Endodermal cell (in vitro differentiated cells): ENCODE results near the gene CCDC106. TPM values are rescaled to one million over a fixed set of nuclear protein-coding genes. Genes with fewer than 3 reads are reported as not detected.
A peak's percentile ranks its signal among the peaks of the same experiment; 100 is the strongest.

Experiments used
- DNase-seq: peaks from one replicate; pipeline ENCODE4 v3.0.0-alpha.2; 2017
- H3K27ac ChIP-seq: 2 replicates; pipeline ENCODE4 v1.5.1; 2013; ENCODE audit warnings: mild to moderate bottlenecking, low read depth, low read length, moderate library complexity
- H3K27me3 ChIP-seq: 2 replicates; pipeline ENCODE4 v1.6.1; 2013; ENCODE audit warnings: mild to moderate bottlenecking, low read length, moderate library complexity; ENCODE audit not compliant: insufficient read depth, control insufficient read depth, poor library complexity, severe bottlenecking
- H3K36me3 ChIP-seq: 2 replicates; pipeline ENCODE4 v1.7.0; 2013; ENCODE audit warnings: mild to moderate bottlenecking, low read length, moderate library complexity; ENCODE audit not compliant: control insufficient read depth, insufficient read depth
- H3K4me1 ChIP-seq: one replicate; pipeline ENCODE4 v1.7.0; 2013; ENCODE audit warnings: low read length; ENCODE audit not compliant: control insufficient read depth, insufficient read depth
- H3K4me3 ChIP-seq: 2 replicates; pipeline ENCODE4 v1.5.1; 2013; ENCODE audit warnings: mild to moderate bottlenecking, low read length, moderate library complexity
- H3K9ac ChIP-seq: 2 replicates; pipeline ENCODE4 v1.6.1; 2013; ENCODE audit warnings: mild to moderate bottlenecking, low read length, moderate library complexity; ENCODE audit not compliant: poor library complexity, severe bottlenecking; ENCODE audit errors: extremely low read depth
- H3K9me3 ChIP-seq: 2 replicates; pipeline ENCODE4 v1.6.1; 2013; ENCODE audit warnings: mild to moderate bottlenecking, low read length, moderate library complexity; ENCODE audit not compliant: control insufficient read depth
- H3K27ac Mint-ChIP-seq: 2 replicates; pipeline ENCODE4 v1.8.0; 2020; ENCODE audit warnings: mixed read lengths
- H3K27me3 Mint-ChIP-seq: 2 replicates; pipeline ENCODE4 v1.8.0; 2021; ENCODE audit warnings: mild to moderate bottlenecking, mixed read lengths; ENCODE audit not compliant: insufficient read depth
- H3K36me3 Mint-ChIP-seq: 2 replicates; pipeline ENCODE4 v1.8.0; 2020; ENCODE audit warnings: low read depth, mixed read lengths
- H3K4me1 Mint-ChIP-seq: 2 replicates; pipeline ENCODE4 v1.8.0; 2020; ENCODE audit warnings: mixed read lengths
- H3K4me3 Mint-ChIP-seq: 2 replicates; pipeline ENCODE4 v1.8.0; 2020; ENCODE audit warnings: mild to moderate bottlenecking, moderate library complexity, mixed read lengths
- H3K9me3 Mint-ChIP-seq: 2 replicates; pipeline ENCODE4 v1.8.0; 2020; ENCODE audit warnings: mild to moderate bottlenecking, mixed read lengths
- WGBS, 2 experiments: methylation state at CpG; one replicate each; pipeline versions ENCODE4 v1.1.5 to v1.1.7; 2013; ENCODE audit warnings: missing lambda C conversion rate in 2 of 2, mixed read lengths in 1 of 2; ENCODE audit not compliant: insufficient coverage in 1 of 2, insufficient read length in 1 of 2; 5-methylcytosine and 5-hydroxymethylcytosine counted together
- total RNA-seq, 2 donors: library from RNA; stranded (reverse); fragmentation: NEBNext Ultra II Directional in 1 of 2; extraction: Animal tissue kit (Norgen Biotek cat#: 25700) in 1 of 2; gene quantifications; 2 replicates in 1 of 2; 3 replicates in 1 of 2; pipeline ENCODE4 v1.2.1, GENCODE V29; 2021
- TF ChIP-seq, protein P1 (sequence below): fragments of 200-600 bp; sonication (generic); conservative IDR thresholded peaks from 2 replicates; pipeline ENCODE4 v1.5.0; 2021; ENCODE audit warnings: antibody characterized with exemption, mild to moderate bottlenecking

Gene CCDC106
- total RNA-seq, 2 donors from 2014 or later: 18.0 to 24.9 TPM

DNA sequence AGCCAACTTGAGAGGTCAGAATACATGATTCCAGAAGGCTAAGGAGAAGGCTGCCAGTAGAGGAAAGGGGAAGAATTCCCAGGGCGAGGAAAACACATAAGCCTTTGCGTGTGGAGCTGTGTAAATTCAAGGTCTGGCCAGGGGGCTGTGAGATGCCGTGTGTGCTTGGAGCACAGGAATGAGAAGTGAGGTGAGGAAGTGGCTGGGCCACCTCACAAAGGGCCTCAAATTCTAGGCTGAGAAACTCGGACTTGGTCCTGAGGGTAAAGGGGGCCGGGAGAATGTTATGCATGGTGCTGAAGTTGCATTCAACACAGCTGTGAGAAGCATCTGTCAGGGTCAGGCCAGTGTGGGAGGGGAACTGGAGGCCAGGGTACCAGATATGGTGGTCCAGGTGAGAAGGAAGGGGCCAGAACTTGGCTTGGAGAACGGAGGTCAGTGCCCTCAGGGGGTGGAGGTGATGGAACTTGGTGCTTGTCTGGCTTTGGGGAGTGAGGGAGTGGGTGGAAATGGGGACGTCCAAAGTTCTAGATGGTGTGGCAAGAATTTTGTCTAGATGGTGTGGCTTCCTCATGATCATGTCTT lies 12.1 kb upstream of the CCDC106 start:
- H3K9me3 Mint-ChIP-seq: peaks cover 5% of the 10 kb centered on the region
- H3K27ac Mint-ChIP-seq: peak overlapping the region; percentile 99
- peaks cover 18% of the 10 kb centered on the region for H3K36me3 Mint-ChIP-seq
- Histone ChIP-seq H3K4me3 (peak overlapping the region; percentile 93), H3K27me3 (no peaks in the 10 kb centered on the region), H3K36me3 (peaks cover 4% of the 10 kb centered on the region), H3K9ac (peak overlapping the region; percentile 90), H3K4me1 (no peaks in the 10 kb centered on the region), H3K9me3 (no peaks in the 10 kb centered on the region), H3K27ac (no peak overlapping the region)
- no peak for DNase-seq
- TF ChIP-seq, protein P1, sequence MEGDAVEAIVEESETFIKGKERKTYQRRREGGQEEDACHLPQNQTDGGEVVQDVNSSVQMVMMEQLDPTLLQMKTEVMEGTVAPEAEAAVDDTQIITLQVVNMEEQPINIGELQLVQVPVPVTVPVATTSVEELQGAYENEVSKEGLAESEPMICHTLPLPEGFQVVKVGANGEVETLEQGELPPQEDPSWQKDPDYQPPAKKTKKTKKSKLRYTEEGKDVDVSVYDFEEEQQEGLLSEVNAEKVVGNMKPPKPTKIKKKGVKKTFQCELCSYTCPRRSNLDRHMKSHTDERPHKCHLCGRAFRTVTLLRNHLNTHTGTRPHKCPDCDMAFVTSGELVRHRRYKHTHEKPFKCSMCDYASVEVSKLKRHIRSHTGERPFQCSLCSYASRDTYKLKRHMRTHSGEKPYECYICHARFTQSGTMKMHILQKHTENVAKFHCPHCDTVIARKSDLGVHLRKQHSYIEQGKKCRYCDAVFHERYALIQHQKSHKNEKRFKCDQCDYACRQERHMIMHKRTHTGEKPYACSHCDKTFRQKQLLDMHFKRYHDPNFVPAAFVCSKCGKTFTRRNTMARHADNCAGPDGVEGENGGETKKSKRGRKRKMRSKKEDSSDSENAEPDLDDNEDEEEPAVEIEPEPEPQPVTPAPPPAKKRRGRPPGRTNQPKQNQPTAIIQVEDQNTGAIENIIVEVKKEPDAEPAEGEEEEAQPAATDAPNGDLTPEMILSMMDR: no peak
- WGBS, 2 experiments: 84 to 86% methylated on average over 7 of the region's 7 CpGs
- H3K27me3 Mint-ChIP-seq: no peaks in the 10 kb centered on the region
- peaks cover 23% of the 10 kb centered on the region for H3K4me1 Mint-ChIP-seq
- H3K4me3 Mint-ChIP-seq: peak overlapping the region; percentile 96

DNA sequence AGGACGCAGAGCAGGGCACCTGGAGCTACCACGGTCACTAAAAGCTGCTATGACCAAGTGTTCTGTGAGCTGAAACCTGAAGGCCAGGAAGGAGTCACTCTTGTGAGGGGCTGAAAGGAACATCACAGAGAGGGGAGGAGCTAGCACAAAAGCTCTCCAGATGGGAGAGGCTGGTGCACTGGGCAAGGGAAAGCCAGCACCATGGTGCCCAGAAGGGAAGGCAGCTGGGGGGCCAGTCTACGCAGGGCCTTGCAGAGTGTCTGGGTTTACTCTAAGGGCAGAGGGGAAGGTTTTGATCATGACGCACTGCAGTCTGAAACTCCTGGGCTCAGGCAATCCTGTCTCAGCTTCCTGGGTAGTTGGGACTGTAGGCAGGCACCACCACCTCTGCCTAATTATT lies 11.3 kb upstream of the CCDC106 start:
- DNase-seq: no peak
- H3K9ac ChIP-seq: no peak overlapping the region
- no peak overlapping the region for H3K27ac ChIP-seq
- WGBS, 2 experiments: 91 to 98% methylated on average over 4 of the region's 4 CpGs
- H3K36me3 Mint-ChIP-seq: peaks cover 18% of the 10 kb centered on the region
- TF ChIP-seq, protein P1: no peak
- H3K9me3 Mint-ChIP-seq: peaks cover 5% of the 10 kb centered on the region
- no peaks in the 10 kb centered on the region for H3K9me3 ChIP-seq
- no peaks in the 10 kb centered on the region for H3K4me1 ChIP-seq
- H3K27ac Mint-ChIP-seq: peak overlapping the region; percentile 99
- H3K27me3 Mint-ChIP-seq: no peaks in the 10 kb centered on the region
- H3K4me3 ChIP-seq: peak overlapping the region; percentile 93
- H3K4me1 Mint-ChIP-seq: peaks cover 23% of the 10 kb centered on the region
- H3K27me3 ChIP-seq: no peaks in the 10 kb centered on the region
- peaks cover 4% of the 10 kb centered on the region for H3K36me3 ChIP-seq
- H3K4me3 Mint-ChIP-seq: peak overlapping the region; percentile 96

DNA sequence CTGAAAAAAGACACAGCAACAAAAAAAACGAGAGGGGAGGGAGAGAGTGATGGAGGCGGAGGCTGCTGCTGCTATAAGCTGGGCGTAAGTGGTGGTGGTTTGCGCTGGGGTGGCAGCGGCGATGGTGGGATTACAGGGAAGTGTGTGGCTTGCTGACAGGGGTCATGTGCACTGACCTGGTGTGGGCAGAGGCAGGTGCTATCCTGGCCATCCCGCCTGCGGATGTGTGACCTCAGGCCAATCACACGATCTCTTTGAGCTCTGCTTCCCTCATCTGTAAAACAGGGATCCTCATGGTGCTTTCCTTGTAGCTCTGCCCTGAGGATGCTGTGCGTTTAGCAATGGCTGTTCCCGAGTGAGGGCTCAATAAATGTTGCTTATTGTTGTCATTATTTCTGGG lies 10.5 kb upstream of the CCDC106 start:
- DNase-seq: no peak
- no peaks in the 10 kb centered on the region for H3K4me1 ChIP-seq
- WGBS, 2 experiments: 86 to 87% methylated on average over 11 of the region's 11 CpGs
- H3K27me3 Mint-ChIP-seq: no peaks in the 10 kb centered on the region
- TF ChIP-seq, protein P1: no peak
- H3K9me3 ChIP-seq: no peaks in the 10 kb centered on the region
- H3K4me1 Mint-ChIP-seq: peaks cover 26% of the 10 kb centered on the region
- H3K27ac Mint-ChIP-seq: no peak overlapping the region
- H3K27me3 ChIP-seq: no peaks in the 10 kb centered on the region
- H3K9me3 Mint-ChIP-seq: peaks cover 5% of the 10 kb centered on the region
- no peak overlapping the region for H3K9ac ChIP-seq
- H3K4me3 ChIP-seq: no peak overlapping the region
- peaks cover 4% of the 10 kb centered on the region for H3K36me3 ChIP-seq
- peaks cover 18% of the 10 kb centered on the region for H3K36me3 Mint-ChIP-seq
- H3K27ac ChIP-seq: no peak overlapping the region
- H3K4me3 Mint-ChIP-seq: no peak overlapping the region
